GM10266 (cell line): Measurements from ENCODE around the gene CD1C.

Source experiments
- DNase-seq: peaks from one replicate; pipeline ENCODE4 v3.0.0; 2012; ENCODE audit errors: extremely low spot score
- CTCF ChIP-seq: IDR thresholded peaks from 2 replicates; pipeline ENCODE4 v1.5.1; 2012; ENCODE audit warnings: mild to moderate bottlenecking, low read depth; ENCODE audit not compliant: control insufficient read depth, insufficient read depth; ENCODE audit errors: missing control alignments

The CD1C gene

GRCh38 chr1:158286941-158287346 is 2.8 kb upstream of the CD1C start:
- no peak for TF ChIP-seq CTCF
- DNase-seq = no peak

DNA sequence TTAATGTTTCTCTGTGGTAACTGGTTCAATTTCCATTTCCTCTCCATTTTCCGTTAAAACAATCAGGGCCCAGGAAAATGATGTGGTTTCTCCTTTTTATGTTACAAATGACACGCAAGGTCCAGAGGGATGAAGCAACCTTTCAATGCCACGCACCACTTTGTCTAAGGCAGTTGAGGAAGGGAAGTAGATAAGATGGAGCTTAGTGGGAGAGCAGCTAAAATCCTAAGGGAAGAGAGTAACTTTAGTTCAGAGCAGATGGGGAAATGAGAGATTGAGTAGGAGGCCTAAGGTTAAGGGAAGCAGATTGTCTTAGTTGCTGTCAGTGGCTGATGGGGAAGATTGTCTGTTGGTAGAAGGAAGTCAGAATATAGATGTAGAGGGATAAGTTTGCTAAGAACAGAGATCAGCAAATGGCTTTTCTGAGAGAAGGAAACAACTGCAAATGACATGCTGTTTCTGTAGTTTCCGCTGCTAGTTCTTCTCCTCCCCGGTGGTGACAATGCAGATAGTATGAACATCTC is 660 bp downstream of the CD1C start:
- no peak for DNase-seq
- no peak for TF ChIP-seq CTCF

DNA sequence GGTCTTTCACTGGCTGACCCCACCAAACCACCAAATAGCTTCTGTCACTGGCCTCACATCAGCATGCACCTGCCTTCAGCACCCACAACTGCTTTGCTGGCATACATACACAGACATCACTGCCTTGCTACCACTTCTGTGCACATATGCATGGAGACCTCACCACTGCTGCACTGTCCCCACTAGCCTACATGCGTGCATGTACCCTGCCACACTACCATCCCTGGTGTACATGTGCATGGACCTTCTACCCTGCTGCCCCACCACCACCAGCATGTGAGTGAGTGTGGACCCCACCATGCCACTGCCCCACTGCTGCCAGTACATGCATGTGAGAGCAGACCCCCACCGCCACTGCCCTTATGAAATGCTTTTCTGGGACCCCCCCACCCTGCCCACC is 6.1 kb downstream of the CD1C start:
- TF ChIP-seq CTCF = no peak
- DNase-seq = no peak

DNA sequence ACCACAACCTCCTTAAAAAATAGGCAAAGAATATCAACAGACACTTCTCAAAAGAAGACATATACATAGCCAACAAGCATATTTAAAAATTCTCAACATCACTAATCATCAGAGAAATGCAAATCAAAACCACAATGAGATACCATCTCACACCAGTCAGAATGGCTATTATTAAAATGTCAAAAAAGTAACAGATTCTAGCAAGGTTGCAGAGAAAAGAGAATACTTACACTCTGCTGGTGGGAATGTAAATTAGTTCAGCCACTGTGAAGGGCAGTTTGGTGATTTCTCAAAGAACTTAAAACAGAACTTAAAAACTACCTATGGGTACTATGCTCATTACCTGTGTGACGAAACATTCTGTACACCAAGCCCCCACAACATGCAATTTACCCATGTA is 20.9 kb downstream of the CD1C start:
- no peak for DNase-seq
- TF ChIP-seq CTCF = no peak

GRCh38 chr1:158311066-158311465 is 21.3 kb downstream of the CD1C start:
- no peak for DNase-seq
- no peak for TF ChIP-seq CTCF

DNA sequence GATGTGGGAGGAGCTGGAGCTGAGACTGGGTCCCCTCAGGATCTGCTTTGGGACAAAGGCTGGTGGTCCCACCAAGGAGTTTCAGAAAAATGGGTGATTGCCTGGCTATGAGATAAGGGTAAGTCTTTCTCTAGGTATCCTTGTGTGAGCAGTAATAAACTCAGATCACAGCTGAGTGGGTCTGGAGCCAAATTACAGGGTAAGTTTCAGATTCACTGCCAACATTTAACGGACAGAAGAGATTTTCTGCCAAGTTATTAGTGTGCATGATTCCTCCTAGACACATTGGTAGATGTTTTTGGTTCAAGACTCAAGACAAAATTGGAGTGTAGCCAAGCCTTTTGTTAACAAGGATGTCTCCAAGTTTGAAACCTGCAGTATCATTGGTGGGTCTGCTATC is 34.1 kb downstream of the CD1C start:
- no peak for TF ChIP-seq CTCF
- DNase-seq = no peak

GRCh38 chr1:158324395-158324794 is 34.7 kb downstream of the CD1C start:
- no peak for TF ChIP-seq CTCF
- no peak for DNase-seq
